GM18520 (cell line): Measurements from ENCODE around the gene RNF41.

ENCODE experiments used
- ATAC-seq: cut with Tn5 transposase; IDR thresholded peaks from one replicate; pipeline ENCODE4 v1.9.1; 2021; ENCODE audit not compliant: unreplicated experiment

Gene RNF41

DNA sequence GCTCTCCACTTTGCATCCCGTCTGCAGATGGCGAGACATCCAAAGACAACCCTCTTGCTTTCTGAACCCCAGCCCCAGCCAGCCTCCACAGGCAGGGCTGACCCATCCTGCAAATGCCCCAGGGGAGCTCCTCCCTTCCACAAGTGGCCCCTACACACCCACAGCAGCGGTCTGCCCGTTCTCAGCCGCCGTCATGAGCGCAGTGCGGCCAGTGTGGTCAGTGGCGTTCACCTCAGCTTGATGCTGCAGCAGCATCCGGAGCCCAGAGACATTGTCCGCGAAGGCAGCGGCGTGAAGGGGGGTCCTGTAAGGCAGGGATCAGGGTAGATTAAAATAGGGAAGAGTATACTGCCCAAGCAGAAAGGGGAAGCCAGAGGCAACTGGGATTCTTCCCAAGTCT lies 22.8 kb upstream of the RNF41 start:
- no peak for ATAC-seq

DNA sequence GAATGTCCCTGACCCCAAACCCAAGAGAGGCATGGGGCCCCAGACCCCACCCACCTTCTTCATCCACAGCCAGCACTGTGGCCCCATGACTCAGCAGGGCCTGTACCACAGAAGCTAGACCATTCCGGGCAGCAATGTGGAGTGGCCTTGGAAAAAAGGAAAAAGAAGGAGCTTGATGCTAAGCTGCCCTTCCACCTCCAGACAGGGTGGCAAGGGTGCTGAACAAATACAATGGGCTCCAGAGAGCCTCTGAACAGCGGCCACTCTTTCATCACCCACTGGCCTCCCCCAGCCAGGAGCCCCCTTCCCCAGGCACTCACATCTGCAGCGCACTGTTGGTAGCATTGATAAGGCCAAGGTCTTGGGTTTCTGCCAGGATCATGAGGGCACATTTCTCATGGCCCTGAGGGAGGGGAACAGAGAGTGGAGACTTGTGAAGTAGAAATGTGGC lies 22.0 kb upstream of the RNF41 start:
- ATAC-seq, result no peak

DNA sequence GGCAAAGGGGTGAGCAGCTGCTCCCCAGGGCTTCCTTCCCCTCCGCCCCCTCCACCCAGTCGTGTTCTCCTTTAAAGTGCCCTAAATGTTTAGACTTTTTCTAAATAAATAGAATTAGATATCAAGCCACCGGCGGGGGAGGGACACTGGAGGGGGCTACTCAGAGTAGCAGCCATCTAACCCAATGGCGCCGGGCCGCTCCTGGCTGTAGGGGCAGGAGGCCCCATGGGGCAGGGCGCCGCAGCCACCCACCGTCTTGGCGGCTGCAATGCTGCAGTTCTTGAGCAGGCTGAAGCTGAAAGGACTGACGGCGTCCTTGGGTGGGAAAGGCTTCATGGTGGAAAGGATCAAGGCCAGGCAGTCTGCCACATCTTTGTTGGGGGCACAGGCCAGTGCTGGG lies 21.3 kb upstream of the RNF41 start:
- ATAC-seq, result no peak

DNA sequence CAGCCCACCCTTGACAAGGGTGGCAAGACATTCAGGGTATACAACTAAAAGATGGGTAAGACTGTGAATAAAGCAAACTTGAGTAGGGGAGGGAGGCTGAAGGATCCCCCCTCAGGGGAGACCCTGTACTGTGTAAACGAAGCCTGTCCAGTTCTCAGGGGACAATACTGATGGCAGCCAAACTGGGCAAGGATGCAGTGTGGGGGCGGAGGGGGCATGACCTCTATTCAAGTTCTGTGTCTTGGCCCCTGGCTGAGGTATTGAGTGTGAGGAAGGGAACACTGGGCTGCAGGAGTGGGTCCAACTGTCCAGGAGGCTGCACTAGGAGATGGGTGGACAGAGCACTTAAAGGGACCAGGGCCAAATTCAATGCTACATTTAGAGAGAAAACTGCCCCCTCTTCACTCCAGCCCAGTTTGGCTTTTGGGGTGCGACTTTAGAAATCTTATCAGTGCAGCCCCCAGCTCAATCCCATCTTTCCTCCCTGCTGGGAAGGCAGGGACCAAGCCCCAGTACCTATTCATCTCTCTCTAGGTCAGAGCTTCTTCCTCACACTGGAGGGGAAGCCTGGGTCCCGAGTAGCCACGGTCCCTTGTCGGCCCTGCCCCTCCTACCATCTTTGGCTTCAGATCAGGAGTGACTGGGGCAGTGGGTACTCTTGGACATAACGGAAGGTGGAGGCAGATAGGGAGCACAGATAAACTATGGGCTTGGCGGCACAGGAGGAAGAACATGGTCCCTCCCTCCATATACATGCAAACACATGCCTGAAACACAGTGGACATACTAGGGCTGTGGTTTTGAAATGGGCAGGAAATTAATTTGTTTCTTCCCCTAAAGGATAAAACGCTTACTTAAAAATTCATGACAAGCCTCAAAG lies 19.9 kb upstream of the RNF41 start:
- no peak for ATAC-seq

DNA sequence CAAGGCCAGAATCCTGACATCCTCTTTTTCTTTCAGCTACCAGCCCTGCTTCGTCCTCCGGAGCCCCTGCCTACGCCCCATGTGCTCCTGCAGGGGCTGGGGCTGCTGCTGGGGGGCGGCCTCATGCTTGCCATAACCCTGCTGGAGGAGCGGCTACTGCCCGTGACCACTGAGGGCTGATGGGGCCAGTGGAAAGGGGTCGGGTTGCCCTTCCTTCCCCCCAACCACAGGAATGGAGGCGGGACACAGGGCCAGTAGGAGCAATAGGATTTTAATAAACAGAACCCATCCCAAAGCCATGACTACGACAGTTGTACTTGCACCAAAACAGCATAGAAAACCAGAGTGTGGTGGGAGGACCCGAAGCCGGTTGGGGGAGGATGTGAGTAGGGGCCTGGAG lies 15.8 kb upstream of the RNF41 start:
- no peak for ATAC-seq

DNA sequence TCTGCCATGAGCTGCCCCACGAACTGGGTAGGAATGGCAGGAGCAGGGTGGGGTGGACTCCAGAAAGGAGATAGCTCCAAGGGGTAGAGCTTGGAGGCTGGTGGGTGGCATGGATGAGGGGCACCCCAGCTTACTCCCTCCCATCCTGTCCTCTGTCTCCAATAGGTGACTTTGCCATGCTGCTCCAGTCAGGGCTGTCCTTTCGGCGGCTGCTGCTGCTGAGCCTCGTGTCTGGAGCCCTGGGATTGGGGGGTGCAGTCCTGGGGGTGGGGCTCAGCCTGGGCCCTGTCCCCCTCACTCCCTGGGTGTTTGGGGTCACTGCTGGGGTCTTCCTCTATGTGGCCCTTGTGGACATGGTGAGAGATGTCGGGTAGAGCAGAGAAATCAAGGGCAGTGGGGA lies 15.3 kb upstream of the RNF41 start:
- ATAC-seq, result no peak

DNA sequence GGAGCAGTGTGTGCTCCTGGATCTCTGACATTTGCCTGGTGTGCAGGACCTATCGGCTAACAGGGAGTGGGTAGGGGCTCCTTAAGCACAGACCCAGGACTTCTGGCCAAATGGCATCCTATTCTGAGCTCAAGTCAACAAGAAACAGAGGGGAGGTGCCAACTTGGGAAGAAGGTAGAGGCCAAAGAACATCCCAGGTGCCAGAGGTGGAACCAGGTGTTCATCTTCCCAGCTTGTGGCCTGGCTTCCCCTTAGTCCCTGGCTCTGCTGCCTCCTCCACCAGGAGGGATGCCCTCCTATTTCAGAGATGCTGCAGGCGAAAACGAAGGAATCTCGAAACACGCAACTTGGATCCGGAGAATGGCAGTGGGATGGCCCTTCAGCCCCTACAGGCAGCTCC lies 14.4 kb upstream of the RNF41 start:
- no peak for ATAC-seq

DNA sequence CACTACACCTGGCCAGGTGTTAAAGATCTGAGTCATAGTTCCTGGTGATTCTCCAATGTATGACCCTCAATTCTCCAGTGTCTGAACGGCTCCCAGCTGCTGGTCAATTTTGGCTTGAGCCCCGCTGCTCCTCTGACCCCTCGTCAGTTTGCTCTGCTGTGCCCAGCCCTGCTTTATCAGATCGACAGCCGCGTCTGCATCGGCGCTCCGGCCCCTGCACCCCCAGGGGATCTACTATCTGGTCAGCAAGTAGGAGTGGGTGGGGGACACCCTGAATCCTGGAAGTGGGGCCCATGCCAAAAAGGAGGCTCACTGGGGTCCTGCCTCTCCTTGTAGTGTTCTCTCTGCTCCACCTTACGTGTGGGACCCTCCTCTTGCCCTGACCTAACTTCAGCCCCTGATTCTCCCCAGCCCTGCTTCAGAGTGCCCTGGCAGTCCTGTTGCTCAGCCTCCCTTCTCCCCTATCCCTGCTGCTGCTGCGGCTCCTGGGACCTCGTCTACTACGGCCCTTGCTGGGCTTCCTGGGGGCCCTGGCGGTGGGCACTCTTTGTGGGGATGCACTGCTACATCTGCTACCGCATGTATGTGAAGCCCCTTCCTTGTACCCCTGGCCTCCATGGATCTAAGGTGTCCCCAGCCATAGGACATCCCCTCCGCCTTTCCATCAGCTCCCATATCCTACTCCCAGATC lies 13.2 kb upstream of the RNF41 start:
- no peak for ATAC-seq

DNA sequence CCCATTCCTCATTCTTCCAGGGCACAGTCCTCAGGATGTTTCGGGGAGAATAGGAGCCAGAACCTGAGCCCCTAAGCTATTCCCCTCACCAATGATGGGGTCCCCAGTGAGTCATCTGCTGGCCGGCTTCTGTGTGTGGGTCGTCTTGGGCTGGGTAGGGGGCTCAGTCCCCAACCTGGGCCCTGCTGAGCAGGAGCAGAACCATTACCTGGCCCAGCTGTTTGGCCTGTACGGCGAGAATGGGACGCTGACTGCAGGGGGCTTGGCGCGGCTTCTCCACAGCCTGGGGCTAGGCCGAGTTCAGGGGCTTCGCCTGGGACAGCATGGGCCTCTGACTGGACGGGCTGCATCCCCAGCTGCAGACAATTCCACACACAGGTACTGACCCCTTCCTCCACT lies 9.5 kb upstream of the RNF41 start:
- no peak for ATAC-seq

DNA sequence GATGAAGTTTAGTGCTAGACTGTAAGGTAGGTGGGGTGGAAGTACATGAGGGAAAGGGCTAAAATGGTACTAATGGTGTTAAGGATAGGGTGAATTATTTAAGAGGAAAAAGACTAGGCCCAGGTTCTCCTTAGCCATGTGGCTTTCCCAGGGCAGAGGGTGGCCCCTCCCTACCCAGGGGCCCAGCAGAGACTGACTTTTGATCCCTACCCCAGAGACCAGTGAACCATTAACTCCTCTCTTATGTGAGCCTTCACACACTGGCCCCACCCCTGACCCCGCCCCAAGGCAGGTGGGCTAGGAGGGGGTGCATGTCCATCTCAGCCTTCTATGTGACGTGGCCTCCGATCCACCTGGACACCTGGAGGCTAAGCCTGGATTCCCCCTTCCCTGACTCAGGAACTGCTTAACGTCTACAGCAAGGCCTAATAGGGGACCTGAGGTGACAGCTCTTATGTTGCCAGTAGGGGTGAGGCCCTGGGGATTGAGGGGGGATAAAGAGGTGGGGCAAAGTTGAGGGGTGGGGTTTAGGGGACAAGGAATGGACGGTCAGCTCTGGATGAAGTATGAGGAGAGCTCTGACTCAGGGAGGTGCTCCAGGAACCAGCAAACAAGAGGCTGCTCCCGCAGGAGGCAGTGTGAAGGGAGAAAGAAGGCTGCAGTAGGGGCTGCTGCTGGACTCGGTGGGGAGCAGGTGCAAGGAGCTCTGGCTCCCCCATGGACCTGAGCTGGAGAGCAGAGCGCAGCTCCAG lies 8.9 kb upstream of the RNF41 start:
- ATAC-seq, result no peak

DNA sequence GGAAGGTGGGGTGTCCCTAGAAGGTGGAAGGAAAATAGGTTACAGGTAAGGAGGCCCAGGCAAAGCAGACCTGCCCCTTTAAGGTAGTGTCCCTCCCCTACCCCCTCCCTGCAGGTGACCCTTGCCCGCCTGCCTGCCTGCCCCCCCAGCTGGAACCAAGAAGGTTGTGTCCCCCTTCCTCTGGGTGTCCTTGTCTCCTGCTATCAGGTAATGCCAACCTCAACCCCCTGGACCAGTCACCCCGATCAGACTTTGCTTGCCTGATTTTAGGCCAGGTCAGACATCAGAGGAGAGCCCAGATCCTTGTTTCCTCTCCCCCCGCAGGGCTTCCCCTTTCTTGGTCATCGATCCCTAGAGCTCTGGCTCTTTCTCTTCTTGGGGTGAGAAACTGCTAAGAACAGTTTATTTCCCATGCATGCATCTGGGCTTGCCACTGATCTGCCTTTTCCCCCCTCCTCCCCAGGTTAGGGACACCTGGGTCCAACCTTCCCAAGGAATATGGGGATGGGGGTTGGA lies 8.3 kb upstream of the RNF41 start, which contains the start of gene SLC39A5:
SLC39A5 (plus strand) TSS at position 136 of the 516 bp plus-strand sequence. CDS start 1,224 bp downstream, outside the sequence.
- ATAC-seq, result no peak

DNA sequence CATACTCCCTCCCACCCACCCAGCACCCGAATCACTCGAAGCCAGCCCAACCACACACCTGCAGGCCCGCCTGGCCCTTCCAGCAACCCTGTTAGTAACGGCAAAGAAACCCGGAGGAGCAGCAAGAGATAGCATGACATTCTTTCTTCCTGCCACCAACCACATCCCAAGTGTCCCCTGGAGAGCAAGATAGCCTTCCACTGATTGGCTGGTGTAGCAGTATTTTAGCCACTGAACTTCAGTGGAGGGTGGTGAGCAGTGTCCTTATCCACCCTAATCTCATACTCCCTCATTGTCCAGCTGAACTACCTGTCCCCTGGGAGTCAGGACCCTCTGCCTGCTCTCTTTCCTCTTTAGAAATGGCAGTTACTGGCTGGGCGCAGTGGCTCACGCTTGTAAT lies 7.4 kb upstream of the RNF41 start:
- no peak for ATAC-seq

DNA sequence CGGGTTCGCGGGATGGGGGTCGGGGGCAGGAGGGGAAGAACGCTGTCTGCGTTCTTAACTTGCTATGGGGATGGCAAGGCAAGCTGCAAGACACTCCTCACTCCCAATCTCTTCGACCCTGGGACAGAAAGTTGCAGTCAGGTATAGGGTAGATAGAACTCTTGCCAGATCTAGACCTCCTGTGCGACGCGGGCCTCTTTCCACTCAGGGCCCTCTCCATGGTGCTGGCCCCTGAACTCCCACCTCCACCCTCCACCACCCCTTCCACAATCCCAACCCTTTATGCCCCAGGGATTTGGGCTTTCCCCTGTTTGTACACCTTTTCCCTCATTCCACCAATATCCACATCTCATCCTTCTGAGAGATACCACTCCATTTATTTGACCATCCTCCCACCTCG lies 3.2 kb upstream of the RNF41 start:
- no peak for ATAC-seq

DNA sequence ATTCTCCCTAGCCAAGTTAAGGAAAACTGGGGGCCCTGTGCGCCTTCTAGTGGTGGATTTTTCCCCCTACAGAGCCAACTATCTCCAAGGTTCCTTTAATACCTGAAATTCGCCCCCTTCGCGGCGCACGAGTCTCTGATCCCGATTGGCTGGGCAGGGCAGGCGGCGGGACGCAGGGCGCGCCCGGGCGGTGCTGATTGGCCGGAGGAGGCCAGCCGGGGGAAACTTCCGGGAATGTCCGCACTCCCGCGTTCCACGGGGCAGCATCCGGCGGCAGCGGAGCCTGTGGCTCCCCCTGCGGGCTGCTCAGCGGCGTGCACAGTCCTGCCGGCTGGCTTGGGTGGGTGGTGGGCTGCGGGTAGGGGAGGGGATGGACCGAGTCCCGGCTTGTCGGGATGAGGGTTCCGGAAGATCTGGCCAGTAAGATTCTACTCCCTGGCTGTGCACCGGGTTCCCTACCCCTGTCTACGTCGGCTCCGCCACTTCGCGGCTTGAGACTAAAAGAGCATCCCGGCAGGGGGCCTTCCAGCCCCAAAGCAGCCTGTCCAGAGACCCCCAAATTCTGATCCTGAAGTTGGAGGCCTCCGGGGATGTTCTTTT lies 2.5 kb upstream of the RNF41 start, which contains the start of gene NABP2:
NABP2 (plus strand) TSS at position 241 of the 600 bp plus-strand sequence. CDS start 515 bp downstream, outside the sequence.
- peak; percentile 72 for ATAC-seq

DNA sequence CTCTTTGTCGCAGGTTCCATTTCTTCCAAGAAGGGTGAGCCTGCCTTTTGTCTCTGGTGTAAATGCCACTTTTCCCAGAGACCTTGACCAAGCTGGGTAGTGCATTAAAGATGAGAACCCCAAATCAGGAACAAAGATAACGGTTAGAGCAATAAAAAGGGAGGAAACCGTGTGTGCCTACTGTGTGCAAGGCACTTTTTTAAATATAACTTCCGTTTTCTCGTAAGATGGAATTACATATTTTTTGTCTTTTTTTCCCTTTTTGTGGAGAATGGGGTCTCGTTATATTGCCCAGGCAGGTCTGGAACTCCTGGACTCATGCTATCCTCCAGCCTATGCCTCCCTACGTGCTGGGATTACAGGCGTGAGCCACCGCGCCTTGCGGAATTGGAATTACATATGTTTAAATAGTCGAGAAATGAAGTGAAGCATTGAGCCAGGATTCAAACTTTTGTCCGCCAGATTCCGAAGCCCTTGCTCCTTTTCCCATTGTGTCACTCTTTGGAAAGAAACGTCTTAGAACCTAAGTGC lies 1.9 kb upstream of the RNF41 start:
- no peak for ATAC-seq

DNA sequence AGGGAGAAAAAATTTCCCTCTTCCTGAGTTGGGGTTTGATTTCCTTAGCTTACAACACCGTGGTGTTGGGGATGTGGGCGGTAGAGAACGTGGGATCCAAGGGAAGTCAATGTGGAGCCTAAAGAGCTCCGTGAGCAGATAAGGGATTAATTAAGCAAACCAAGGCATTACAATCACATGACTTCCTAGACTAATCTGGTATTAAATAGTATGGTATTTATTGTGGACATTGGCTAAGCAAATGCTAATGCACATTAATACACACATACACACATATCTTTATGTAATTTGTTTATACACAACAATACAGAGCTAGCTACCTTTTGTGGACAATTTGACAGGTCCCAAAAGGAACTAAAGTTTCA lies 791 bp upstream of the RNF41 start:
- no peak for ATAC-seq

DNA sequence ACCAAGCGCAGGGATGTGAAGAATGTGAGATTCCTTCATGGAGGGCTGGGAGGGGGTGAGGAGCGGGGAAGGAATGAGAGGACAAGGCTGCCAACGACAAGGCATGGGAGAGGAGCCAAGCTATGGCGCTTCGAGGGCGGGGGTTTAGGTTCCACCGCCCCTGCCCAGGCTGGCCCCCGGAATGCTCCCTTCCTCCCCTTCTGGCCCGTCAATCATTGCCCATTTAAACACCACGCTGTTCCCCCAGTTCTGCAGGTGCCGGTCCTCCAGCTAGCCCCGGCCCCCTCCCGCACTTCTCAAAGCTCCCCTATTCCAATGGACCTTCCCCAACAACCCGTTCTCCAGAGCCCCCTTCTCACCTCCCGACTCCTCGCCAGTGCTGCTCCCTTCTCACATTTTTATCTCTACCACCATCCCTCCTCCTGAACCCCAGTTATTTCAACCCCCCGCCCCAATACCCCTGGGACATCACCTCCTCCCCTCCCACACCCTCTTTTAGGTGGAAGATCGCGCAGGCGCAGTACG lies 428 bp downstream of the RNF41 start:
- ATAC-seq, result no peak

DNA sequence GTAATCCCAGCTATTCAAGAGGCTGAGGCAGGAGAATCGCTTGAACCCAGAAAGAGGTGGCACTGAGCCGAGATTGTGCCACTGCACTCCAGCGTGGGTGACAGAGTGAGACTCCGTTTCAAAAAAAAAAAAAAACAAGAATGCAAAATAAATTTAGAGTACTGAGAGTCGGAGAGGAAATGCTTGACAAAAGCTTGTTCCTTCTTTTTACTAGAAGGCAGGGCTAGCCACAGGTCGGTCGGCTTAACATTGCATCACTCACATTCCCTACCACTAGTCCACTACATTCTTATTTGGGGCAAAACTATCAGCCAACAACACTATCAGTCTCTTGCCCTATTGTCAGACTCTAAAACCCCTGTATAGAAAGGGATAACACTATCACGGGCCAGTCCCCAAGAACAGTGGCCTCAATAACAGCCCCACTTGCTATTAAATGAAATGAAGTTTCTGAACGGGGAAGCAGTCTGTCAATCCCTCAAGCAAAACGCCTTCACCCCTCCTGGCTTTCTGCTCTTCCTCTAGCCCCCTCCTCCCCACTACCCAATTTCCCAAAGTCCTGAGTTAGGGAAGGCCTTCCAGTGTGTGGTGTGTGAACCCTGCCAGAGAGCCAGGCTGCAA lies 1.0 kb downstream of the RNF41 start:
- no peak for ATAC-seq

DNA sequence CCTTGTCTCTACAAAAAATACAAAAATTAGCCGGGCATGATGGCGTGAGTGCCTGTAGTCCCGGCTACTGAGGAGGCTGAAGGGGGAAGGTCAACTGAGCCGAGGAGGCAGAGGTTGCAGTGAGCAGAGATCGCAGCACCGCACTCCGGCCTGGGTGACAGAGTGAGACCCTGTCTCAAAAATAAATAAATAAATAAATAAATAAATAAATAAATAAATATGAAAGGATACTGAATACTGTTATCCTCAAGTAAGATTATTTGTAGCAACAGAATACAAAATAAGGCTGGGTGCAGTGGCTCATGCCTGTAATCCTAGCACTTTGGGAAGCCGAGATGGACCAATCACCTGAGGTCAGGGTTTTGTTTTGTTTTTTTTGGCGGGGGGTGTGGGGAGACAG lies 1.9 kb downstream of the RNF41 start:
- no peak for ATAC-seq

DNA sequence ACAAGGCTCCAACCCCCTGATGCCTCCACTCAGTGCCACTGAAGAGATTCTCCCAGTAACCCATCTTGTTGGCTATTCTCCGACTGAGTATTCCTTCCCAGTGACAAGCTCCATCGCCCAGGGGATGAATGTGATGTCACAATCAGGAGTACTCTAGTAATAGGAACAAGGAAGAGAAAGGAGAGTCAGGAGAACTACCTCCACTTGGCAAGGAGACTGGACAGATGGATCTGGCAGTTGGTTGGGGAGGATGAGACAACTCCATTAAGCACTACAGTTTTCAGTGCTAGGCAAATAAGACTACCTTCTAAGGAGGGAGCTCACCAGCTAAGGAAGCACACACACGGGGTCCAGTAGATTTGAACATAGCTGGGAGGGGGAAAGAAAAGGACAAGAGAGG lies 5.3 kb downstream of the RNF41 start:
- no peak for ATAC-seq
